BJ (cell line): ENCODE results near the gene IMPDH2. TPM values are rescaled to one million over a fixed set of nuclear protein-coding genes. Genes with fewer than 3 reads are reported as not detected.

Experiments used
- CTCF ChIA-PET: fragments of 350-600 bp; formaldehyde crosslinking; extraction: SDS; loops from one replicate; lab custom pipeline; 2021; ENCODE audit warnings: antibody characterized with exemption, inconsistent platforms; lab: Yijun Ruan, JAX
- POLR2A ChIA-PET: fragments of 300-600 bp; sonication (Branson Sonifier 250); formaldehyde crosslinking; extraction: SDS; loops from one replicate; lab custom pipeline; 2021; ENCODE audit warnings: antibody characterized with exemption; lab: Charles Lee
- DNase-seq: peaks from one replicate; pipeline ENCODE4 v3.0.0-alpha.2; 2011; ENCODE audit warnings: low read depth
- H3K27me3 ChIP-seq: 2 replicates; pipeline ENCODE4 v1.6.0; 2011; ENCODE audit warnings: low read length; ENCODE audit not compliant: control insufficient read depth, insufficient read depth
- H3K36me3 ChIP-seq: 2 replicates; pipeline ENCODE4 v1.5.1; 2011; ENCODE audit warnings: low read length; ENCODE audit not compliant: control insufficient read depth, insufficient read depth
- H3K4me3 ChIP-seq: 2 replicates; pipeline ENCODE4 v1.5.1; 2011; ENCODE audit warnings: low read depth, mild to moderate bottlenecking, control low read depth, low read length
- polyA plus RNA-seq: library from polyadenylated mRNA; depleted of rRNA; stranded (reverse); fragments of >200 nt; gene quantifications from 2 replicates; pipeline ENCODE4 v1.2.3, GENCODE V29; 2011
- TF ChIP-seq, protein P1 (sequence below): IDR thresholded peaks from 2 replicates; pipeline ENCODE4 v1.5.1; 2011; ENCODE audit warnings: low read depth, mild to moderate bottlenecking, control low read depth, inconsistent platforms, low read length, moderate library complexity; ENCODE audit not compliant: insufficient read depth

IMPDH2 gene
- polyA plus RNA-seq, 1 experiment = 395 TPM

DNA sequence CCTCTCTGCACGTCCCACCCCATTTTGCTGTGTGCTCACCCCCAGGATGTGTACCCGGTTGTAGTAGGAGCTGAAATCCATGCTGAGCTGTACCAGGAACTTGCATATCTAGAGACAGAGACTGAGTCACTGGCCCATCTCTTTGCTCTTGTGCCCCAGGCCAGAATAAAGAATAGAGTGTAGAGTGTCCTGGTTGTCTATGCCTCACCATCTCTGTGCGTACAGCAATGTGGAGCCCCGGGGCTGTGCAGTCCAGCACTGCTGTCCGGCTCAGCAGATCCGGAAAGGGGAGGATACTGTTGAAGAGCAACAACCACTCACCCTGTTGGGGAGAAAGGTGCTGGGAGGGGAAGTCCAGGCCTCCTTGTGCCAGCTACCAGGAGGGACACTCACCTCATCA, 13.4 kb downstream of the IMPDH2 start:
- ChIA-PET CTCF (interaction anchor here (0.7 kb wide), 1 partner anchor 83 kb away, joined by 3 read pairs; no protein-coding TSS in a partner anchor), POLR2A (no interaction called here)
- H3K36me3 ChIP-seq = peaks cover 37% of the 10 kb centered on the region
- no peaks in the 10 kb centered on the region for H3K27me3 ChIP-seq
- DNase-seq = no peak
- no peak overlapping the region for H3K4me3 ChIP-seq
- TF ChIP-seq, protein P1, sequence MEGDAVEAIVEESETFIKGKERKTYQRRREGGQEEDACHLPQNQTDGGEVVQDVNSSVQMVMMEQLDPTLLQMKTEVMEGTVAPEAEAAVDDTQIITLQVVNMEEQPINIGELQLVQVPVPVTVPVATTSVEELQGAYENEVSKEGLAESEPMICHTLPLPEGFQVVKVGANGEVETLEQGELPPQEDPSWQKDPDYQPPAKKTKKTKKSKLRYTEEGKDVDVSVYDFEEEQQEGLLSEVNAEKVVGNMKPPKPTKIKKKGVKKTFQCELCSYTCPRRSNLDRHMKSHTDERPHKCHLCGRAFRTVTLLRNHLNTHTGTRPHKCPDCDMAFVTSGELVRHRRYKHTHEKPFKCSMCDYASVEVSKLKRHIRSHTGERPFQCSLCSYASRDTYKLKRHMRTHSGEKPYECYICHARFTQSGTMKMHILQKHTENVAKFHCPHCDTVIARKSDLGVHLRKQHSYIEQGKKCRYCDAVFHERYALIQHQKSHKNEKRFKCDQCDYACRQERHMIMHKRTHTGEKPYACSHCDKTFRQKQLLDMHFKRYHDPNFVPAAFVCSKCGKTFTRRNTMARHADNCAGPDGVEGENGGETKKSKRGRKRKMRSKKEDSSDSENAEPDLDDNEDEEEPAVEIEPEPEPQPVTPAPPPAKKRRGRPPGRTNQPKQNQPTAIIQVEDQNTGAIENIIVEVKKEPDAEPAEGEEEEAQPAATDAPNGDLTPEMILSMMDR = no peak

DNA sequence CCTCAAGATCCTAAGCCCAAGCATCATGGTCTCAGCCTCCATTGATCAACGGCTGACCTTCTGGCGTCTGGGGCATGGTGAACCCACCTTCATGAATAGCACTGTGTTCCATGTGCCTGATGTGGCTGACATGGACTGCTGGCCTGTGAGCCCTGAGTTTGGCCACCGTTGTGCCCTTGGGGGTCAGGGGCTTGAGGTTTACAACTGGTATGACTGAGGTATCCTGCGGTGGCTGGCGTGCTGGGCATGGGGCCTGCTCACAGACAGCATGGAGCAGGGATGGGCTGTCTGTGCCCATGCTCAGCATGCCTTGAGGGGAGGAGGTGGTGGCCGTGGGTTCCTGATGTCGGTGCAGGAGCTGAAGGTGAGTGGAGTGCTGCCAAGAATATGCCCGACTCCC, 14.1 kb downstream of the IMPDH2 start:
- no peak for DNase-seq
- CTCF ChIA-PET = interaction anchor here (0.7 to 1.5 kb wide), 2 partner anchors 27 to 82 kb away, joined by 3 to 7 read pairs; no protein-coding TSS in a partner anchor
- no peak overlapping the region for H3K4me3 ChIP-seq
- POLR2A ChIA-PET = no interaction called here
- TF ChIP-seq, protein P1 = no peak
- H3K27me3 ChIP-seq = no peaks in the 10 kb centered on the region
- peaks cover 40% of the 10 kb centered on the region for H3K36me3 ChIP-seq

DNA sequence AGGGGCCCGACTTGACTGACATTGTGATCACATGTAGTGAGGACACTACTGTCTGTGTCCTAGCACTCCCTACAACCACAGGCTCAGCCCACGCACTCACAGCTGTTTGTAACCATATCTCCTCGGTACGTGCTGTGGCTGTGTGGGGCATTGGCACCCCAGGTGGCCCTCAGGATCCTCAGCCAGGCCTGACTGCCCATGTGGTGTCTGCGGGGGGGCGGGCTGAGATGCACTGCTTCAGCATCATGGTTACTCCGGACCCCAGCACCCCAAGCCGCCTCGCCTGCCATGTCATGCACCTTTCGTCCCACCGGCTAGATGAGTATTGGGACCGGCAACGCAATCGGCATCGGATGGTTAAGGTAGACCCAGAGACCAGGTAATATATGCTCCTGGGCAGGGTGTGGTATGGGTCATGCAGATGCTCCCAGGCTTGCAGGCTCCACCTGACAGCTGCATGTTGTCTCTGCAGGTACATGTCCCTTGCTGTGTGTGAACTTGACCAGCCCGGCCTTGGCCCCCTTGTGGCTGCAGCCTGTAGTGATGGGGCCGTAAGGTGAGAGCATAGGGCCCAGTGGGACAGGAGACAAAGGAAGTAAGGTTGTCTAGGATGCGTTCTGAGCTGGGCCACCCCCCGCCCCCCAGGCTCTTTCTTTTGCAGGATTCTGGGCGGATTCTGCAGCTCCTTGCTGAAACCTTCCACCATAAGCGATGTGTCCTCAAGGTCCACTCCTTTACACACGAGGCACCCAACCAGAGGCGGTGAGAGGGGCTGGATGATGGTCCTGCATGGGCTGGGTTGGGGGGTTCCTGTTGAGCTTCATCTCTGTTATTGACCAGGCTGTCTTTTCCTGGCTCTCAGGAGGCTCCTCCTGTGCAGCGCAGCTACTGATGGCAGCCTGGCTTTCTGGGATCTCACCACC, 15.2 kb downstream of the IMPDH2 start:
- ChIA-PET POLR2A (no interaction called here), CTCF (interaction anchor here (0.6 to 1.5 kb wide), 4 partner anchors 9 to 26 kb away, joined by 3 to 7 read pairs (median 4); partner anchors contain the start of gene P4HTM)
- peaks cover 41% of the 10 kb centered on the region for H3K36me3 ChIP-seq
- no peaks in the 10 kb centered on the region for H3K27me3 ChIP-seq
- TF ChIP-seq, protein P1 = peak; percentile 73
- H3K4me3 ChIP-seq = no peak overlapping the region
- no peak for DNase-seq

DNA sequence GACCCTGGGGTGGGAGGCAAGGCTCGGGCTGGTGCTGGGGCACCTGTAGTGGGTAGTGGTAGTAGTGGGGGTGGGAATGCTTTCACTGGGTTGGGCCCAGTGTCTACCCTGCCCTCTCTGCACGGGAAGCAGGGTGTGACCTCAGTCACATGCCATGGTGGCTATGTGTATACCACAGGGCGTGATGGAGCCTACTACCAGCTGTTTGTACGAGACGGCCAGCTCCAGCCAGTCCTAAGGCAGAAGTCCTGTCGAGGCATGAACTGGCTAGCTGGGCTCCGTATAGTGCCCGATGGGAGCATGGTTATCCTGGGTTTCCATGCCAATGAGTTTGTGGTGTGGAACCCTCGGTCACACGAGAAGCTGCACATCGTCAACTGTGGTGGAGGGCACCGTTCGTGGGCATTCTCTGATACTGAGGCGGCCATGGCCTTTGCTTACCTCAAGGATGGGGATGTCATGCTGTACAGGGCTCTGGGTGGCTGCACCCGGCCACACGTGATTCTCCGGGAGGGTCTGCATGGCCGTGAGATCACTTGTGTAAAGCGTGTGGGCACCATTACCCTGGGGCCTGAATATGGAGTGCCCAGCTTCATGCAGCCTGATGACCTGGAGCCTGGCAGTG, 16.0 kb downstream of the IMPDH2 start:
- H3K27me3 ChIP-seq = no peaks in the 10 kb centered on the region
- TF ChIP-seq, protein P1 = no peak
- ChIA-PET CTCF (interaction anchor here (0.6 to 3.3 kb wide), 5 partner anchors 8 to 261 kb away, joined by 3 to 21 read pairs (median 4); partner anchors contain the start of genes NDUFAF3 and P4HTM), POLR2A (no interaction called here)
- H3K4me3 ChIP-seq = no peak overlapping the region
- H3K36me3 ChIP-seq = peaks cover 42% of the 10 kb centered on the region
- DNase-seq = no peak
